ENCODE data around the gene RALGPS1.
A peak's percentile ranks its signal among the peaks of the same experiment; 100 is the strongest.

The RALGPS1 gene

GRCh38 chr9:127202461-127203169 is 288.0 kb downstream of the RALGPS1 start:
- Histone ChIP-seq H3K9ac (ENCODE audit: low read length) (no peak overlapping the region), H4K20me1 (ENCODE audit: insufficient read depth, low read length) (no peaks in the 10 kb centered on the region), H3K27me3 (ENCODE audit: low read depth, low read length) (no peaks in the 10 kb centered on the region), H3K36me3 (replicated peaks; ENCODE audit: low read depth, low read length) (no peaks in the 10 kb centered on the region), H3K4me3 (ENCODE audit: low read length) (no peak overlapping the region), H3K4me1 (ENCODE audit: low read length) (no peaks in the 10 kb centered on the region), H3K79me2 (ENCODE audit: low read length) (no peaks in the 10 kb centered on the region), H3K4me2 (ENCODE audit: low read length) (no peak overlapping the region), H3K27ac (ENCODE audit: low read length) (no peak overlapping the region), H3K9me3 (ENCODE audit: insufficient read depth, low read length) (no peaks in the 10 kb centered on the region), H2AFZ (ENCODE audit: low read depth, low read length) (no peak overlapping the region)
- no peak for TF ChIP-seq CTCF (IDR thresholded peaks at IDR 0.05; ENCODE audit: low read depth, low read length)
- no peak for TF ChIP-seq EZH2phosphoT487 (IDR thresholded peaks at IDR 0.05; ENCODE audit: low read depth)

GRCh38 chr9:127203681-127204327 is 289.2 kb downstream of the RALGPS1 start:
- Histone ChIP-seq H3K79me2 (ENCODE audit: low read length) (no peaks in the 10 kb centered on the region), H3K27ac (ENCODE audit: low read length) (no peak overlapping the region), H3K9me3 (ENCODE audit: insufficient read depth, low read length) (no peaks in the 10 kb centered on the region), H3K27me3 (ENCODE audit: low read depth, low read length) (no peaks in the 10 kb centered on the region), H3K4me3 (ENCODE audit: low read length) (no peak overlapping the region), H3K36me3 (replicated peaks; ENCODE audit: low read depth, low read length) (no peaks in the 10 kb centered on the region), H3K4me2 (ENCODE audit: low read length) (no peak overlapping the region), H3K4me1 (ENCODE audit: low read length) (no peaks in the 10 kb centered on the region), H4K20me1 (ENCODE audit: insufficient read depth, low read length) (no peaks in the 10 kb centered on the region), H3K9ac (ENCODE audit: low read length) (no peak overlapping the region), H2AFZ (ENCODE audit: low read depth, low read length) (no peak overlapping the region)
- no peak for TF ChIP-seq EZH2phosphoT487 (IDR thresholded peaks at IDR 0.05; ENCODE audit: low read depth)
- TF ChIP-seq CTCF (IDR thresholded peaks at IDR 0.05; ENCODE audit: low read depth, low read length): no peak

GRCh38 chr9:127204771-127205470 is 290.3 kb downstream of the RALGPS1 start:
- Histone ChIP-seq H4K20me1 (ENCODE audit: insufficient read depth, low read length) (no peaks in the 10 kb centered on the region), H3K27ac (ENCODE audit: low read length) (no peak overlapping the region), H3K4me3 (ENCODE audit: low read length) (no peak overlapping the region), H3K4me2 (ENCODE audit: low read length) (peak overlapping the region; percentile 35; the same call in 1 of the 2 replicates), H3K4me1 (ENCODE audit: low read length) (no peaks in the 10 kb centered on the region), H3K36me3 (replicated peaks; ENCODE audit: low read depth, low read length) (no peaks in the 10 kb centered on the region), H2AFZ (ENCODE audit: low read depth, low read length) (no peak overlapping the region), H3K9me3 (ENCODE audit: insufficient read depth, low read length) (no peaks in the 10 kb centered on the region), H3K9ac (ENCODE audit: low read length) (no peak overlapping the region), H3K79me2 (ENCODE audit: low read length) (no peaks in the 10 kb centered on the region), H3K27me3 (ENCODE audit: low read depth, low read length) (no peaks in the 10 kb centered on the region)
- TF ChIP-seq CTCF (IDR thresholded peaks at IDR 0.05; ENCODE audit: low read depth, low read length) (peak; percentile 43), EZH2phosphoT487 (IDR thresholded peaks at IDR 0.05; ENCODE audit: low read depth) (no peak)

- H3K4me3 ChIP-seq (ENCODE audit: low read length): no peak overlapping the region
- H3K27ac ChIP-seq (ENCODE audit: low read length): no peak overlapping the region
- no peaks in the 10 kb centered on the region for H4K20me1 ChIP-seq (ENCODE audit: insufficient read depth, low read length)
- no peaks in the 10 kb centered on the region for H3K9me3 ChIP-seq (ENCODE audit: insufficient read depth, low read length)
- H2AFZ ChIP-seq (ENCODE audit: low read depth, low read length): no peak overlapping the region
- no peaks in the 10 kb centered on the region for H3K36me3 ChIP-seq (replicated peaks; ENCODE audit: low read depth, low read length)
- TF ChIP-seq EZH2phosphoT487 (IDR thresholded peaks at IDR 0.05; ENCODE audit: low read depth) (no peak), CTCF (IDR thresholded peaks at IDR 0.05; ENCODE audit: low read depth, low read length) (no peak)
- no peak overlapping the region for H3K9ac ChIP-seq (ENCODE audit: low read length)
- H3K79me2 ChIP-seq (ENCODE audit: low read length): no peaks in the 10 kb centered on the region
- H3K4me1 ChIP-seq (ENCODE audit: low read length): no peaks in the 10 kb centered on the region
- H3K27me3 ChIP-seq (ENCODE audit: low read depth, low read length): no peaks in the 10 kb centered on the region
- no peak overlapping the region for H3K4me2 ChIP-seq (ENCODE audit: low read length)
Observed at GRCh38 chr9:127205952-127206351, 291.4 kb downstream of the RALGPS1 start.

All from OCI-LY3 (cell line).